ENCODE measurements around the gene CYP2C8.

DNA sequence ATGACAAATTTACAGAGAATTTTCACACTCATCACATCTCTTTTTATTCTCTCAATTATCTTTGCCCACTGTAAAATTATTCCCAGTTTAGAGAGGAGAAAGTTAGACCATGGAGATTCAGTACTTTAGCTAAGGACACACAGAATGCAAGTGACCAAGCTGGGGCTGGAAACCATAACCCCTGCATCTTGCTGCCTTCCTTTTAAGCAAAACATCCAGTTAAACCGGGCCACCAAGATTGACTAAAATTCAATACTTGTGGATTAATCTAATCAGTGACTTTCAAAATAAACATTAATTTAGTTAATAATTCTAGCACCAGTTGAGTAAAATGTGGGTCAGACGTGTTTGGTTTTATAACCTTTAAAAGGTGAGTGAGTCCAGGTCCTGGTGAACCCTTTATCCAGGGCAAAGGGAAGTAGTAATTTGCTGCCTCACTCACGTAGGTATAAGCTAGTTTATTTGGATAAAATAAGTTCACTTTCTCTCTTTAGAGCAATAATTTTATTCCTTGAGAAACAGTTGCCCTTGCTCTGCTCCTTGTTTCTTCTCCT, 1.9 kb upstream of the CYP2C8 start:
- TF ChIP-seq POLR2A (IDR thresholded peaks at IDR 0.05; ENCODE audit: low read depth, low read length), result no peak
- TF ChIP-seq TAF1 (IDR thresholded peaks at IDR 0.05; ENCODE audit: borderline replicate concordance, low read depth, low read length), result no peak
- TF ChIP-seq POLR2AphosphoS5 (IDR thresholded peaks at IDR 0.05; ENCODE audit: low read depth, low read length), result no peak
